Measurements from ENCODE around the gene STX4. TPM values are rescaled to one million over a fixed set of nuclear protein-coding genes. Genes with fewer than 3 reads are reported as not detected.
A peak's percentile ranks its signal among the peaks of the same experiment; 100 is the strongest.

STX4 gene
- total and polyA plus RNA-seq, 12 donors = 31.8 to 89.2 (median 40.7) TPM

DNA sequence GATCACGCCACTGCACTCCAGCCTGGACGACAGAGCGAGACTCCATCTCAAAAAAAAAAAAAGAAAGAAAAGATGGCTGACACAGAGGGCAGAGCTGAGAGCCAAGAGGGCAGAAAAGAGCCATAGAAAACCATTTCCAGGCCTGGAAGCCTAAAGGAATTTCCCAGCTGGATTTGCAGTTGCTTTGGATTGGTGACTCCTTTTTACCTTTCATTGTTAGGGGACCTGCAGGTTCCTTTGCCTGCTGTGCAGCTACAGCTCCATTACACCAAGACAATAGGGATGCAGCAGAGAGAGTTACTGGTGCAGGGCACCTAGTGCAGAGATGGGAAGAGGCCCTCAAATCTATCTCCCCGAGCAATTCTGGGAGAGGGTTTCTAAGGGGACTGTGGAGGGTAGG lies 22.3 kb downstream of the STX4 start:
- no peaks in the 10 kb centered on the region for H3K9me3 ChIP-seq
- no peak overlapping the region for H3K4me3 ChIP-seq
- no peaks in the 10 kb centered on the region for H3K27me3 ChIP-seq
- intact Hi-C loops (cut with DNase I) = no loop called here
- no peak for TF ChIP-seq CTCF (IDR thresholded peaks at IDR 0.05)
- H3K36me3 ChIP-seq = peaks cover 0 to 27% (median 15%) of the 10 kb centered on the region in 9 donors
- DNase-seq (no peak), ATAC-seq (no peak)
- peaks cover 0 to 13% (median 0%) of the 10 kb centered on the region in 9 donors for H3K4me1 ChIP-seq
- WGBS, 2 donors = 85% methylated on average over 4 of the region's 4 CpGs
- no peak overlapping the region for H3K27ac ChIP-seq

DNA sequence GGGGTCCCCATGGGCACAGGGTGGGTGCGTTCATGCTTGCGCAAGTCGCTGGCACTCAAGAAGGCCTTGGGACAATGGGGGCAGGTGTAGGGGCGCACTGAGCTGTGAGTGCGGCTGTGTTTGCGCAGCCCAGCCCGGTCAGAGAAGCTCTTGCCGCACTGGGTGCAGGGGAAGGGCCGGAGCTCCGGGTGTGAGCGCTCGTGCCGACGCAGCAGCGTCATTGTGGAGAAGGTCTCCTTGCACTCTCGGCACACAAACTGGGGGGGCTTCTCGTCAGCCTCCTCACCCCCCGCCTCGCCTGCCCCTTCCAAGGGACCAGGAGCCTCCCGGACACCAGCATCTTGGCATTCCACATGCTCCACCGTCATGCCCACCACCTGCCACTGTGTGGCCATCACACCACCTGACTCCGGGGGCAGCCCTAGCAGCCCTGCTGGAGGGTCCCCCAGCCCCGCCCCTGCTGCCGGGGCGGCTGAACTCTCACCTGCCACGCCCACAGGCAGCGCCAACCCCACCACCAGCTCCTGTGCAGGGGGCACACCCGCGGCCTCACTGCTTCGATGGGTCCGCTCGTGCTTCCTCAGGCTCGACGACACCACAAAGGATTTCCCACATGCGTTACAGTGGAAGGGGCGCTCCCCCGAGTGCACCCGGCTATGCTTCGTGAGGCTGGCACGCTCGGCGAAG lies 27.9 kb downstream of the STX4 start:
- DNase-seq (no peak), ATAC-seq (no peak)
- no peak overlapping the region for H3K27ac ChIP-seq
- peaks cover 0 to 58% (median 26%) of the 10 kb centered on the region in 9 donors for H3K36me3 ChIP-seq
- H3K9me3 ChIP-seq = no peaks in the 10 kb centered on the region
- intact Hi-C loops (cut with DNase I) = no loop called here
- no peak for TF ChIP-seq CTCF (IDR thresholded peaks at IDR 0.05)
- H3K4me1 ChIP-seq = peaks cover 4 to 34% (median 13%) of the 10 kb centered on the region in 9 donors
- H3K27me3 ChIP-seq = no peaks in the 10 kb centered on the region
- WGBS, 2 donors = 95 to 96% methylated on average over 41 to 42 of the region's 42 CpGs
- no peak overlapping the region for H3K4me3 ChIP-seq

DNA sequence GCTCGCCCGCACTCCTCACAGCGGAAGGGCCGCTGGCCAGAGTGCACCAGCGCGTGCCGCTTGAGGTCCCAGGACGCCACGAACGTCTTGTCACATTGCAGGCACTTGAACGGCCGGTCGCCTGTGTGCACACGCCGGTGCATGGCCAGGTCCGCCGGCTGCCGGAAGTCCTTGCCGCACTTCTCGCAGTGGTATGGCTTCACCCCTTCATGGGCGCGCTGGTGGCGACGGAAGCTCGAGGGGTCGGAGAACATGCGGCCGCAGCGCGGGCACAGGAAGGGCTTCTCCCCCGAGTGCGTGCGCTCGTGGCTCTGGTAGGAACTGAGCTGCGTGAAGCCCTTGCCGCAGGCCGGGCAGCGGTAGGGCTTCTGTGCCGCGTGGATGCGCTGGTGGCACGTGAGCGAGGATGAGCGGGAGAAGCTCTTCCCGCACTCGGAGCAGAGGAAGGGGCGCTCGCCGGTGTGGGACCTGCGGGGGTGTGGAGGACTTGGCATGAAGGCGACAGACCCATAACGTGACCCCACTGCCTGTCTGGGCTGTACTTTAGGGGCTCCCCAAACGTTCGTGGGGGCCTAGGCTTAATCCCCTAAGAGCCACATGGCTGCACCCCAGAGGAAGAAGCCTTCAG lies 28.6 kb downstream of the STX4 start:
- H3K27ac ChIP-seq = no peak overlapping the region
- ATAC-seq = no peak
- peaks cover 4 to 35% (median 13%) of the 10 kb centered on the region in 9 donors for H3K4me1 ChIP-seq
- no peaks in the 10 kb centered on the region for H3K27me3 ChIP-seq
- H3K36me3 ChIP-seq = peaks cover 0 to 58% (median 26%) of the 10 kb centered on the region in 9 donors
- WGBS, 2 donors = 96 to 97% methylated on average over 53 to 54 of the region's 54 CpGs
- H3K4me3 ChIP-seq = no peak overlapping the region
- no peaks in the 10 kb centered on the region for H3K9me3 ChIP-seq
- intact Hi-C loops (cut with DNase I) = no loop called here
- no peak for TF ChIP-seq CTCF (IDR thresholded peaks at IDR 0.05)
- no peak for DNase-seq

DNA sequence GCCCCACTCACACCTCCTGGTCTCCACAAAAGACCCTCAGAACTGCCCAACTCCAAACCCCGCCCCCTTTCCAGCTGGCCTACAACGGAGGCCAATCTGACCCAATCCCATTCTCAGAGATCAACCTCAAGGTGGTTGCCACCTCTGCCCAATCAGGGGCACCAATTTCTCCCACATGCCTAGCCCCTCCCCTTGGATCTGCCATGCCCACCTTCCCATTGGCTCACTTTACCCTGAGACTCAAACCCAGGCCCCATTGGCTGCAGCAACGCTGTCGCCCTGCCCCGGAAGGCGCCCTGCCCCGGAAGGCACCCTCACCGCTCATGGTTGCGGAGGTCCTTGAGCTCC lies 30.1 kb downstream of the STX4 start:
- intact Hi-C loops (cut with DNase I) = no loop called here
- Histone ChIP-seq H3K36me3 (peaks cover 0 to 47% (median 19%) of the 10 kb centered on the region in 9 donors), H3K9me3 (no peaks in the 10 kb centered on the region), H3K27ac (peak overlapping the region in 3 of 10 donors; percentile 35 to 85 (median 81)), H3K4me3 (peak overlapping the region in 1 of 10 donors; percentile 8), H3K27me3 (no peaks in the 10 kb centered on the region), H3K4me1 (peaks cover 4 to 35% (median 13%) of the 10 kb centered on the region in 9 donors)
- no peak for TF ChIP-seq CTCF (IDR thresholded peaks at IDR 0.05)
- DNase-seq (no peak), ATAC-seq (no peak)
- WGBS, 2 donors = 95% methylated on average over 9 of the region's 9 CpGs
